GM04503 (cell line): ENCODE measurements around the gene COL25A1.
"Not testable (repeated sequence)": the region's sequence is repeated elsewhere in the genome, so short reads cannot be mapped to it uniquely, and the experiment has no call there.

Experiments
- DNase-seq: peaks from one replicate; pipeline ENCODE4 v3.0.0-alpha.2; 2012; ENCODE audit warnings: low read depth

Gene COL25A1

GRCh38 chr4:108950158-108950915 is 352.1 kb downstream of the COL25A1 start:
- DNase-seq = no peak

DNA sequence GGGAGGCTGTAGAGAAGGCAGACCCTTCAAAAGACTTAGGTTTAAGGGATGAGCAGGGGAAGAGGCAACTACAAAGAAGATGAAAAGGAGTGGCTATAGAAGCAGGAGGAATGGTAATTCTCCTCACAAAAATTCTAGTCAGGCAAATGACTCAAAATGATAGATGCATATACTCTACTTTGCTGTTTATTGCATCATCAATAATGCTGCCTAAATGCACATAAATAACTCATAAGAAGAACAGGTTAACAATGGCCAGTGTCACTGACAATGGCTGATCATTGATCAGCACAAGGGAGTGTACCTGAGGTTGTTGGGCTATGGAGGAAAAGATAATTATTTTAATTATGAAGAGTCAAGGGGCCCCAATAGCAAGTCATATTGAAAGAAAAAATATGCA is 354.9 kb downstream of the COL25A1 start:
- no peak for DNase-seq

- no peak for DNase-seq
Measured at GRCh38 chr4:108946237-108946636, 356.2 kb downstream of the COL25A1 start.

GRCh38 chr4:108943976-108944591 is 358.4 kb downstream of the COL25A1 start:
- no peak for DNase-seq

GRCh38 chr4:108943371-108943770 is 359.1 kb downstream of the COL25A1 start:
- no peak for DNase-seq

DNA sequence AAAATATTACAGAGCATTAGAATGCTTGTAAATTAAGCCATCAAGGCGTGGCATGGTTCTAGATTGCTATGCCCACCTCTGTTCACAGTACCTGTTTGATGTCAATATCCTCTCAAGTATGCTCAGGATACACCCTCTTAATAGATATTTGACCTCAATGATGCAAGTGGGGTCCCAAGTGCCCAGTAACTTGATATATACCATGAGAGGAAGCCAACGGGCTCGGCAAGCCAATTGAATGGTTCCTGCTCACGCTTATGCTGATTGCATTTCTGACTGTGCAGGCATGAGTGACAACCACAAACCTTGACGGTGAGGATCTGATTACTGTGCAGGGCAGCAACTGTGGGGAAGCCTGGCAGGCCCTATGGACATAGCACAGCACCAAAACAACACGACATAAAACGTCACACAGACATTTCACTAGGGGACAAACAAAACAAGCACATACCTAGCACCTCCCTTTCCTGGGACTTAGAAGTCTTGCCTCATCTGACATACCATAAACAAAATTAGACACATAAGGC is 360.5 kb downstream of the COL25A1 start:
- DNase-seq = no peak

DNA sequence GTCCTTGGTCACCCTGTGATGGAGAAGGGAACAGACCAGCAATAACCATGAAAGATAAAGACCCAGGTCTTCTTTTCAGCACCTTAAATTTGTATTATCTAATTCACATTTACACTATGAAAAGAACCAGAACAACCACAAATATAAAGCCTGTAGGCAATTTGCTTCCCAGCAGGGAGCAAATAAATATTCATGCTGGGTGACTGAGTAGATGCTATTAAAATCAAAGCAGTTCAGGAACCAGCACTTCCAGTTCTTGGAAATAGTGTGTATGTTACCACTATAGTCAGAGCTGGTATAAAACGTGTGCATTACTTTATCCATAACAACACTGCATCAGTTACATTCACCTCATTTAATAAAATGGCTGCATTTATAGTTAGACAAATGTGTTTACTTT is 361.8 kb downstream of the COL25A1 start:
- no peak for DNase-seq

GRCh38 chr4:108940149-108940548 is 362.3 kb downstream of the COL25A1 start:
- DNase-seq = no peak

- no peak for DNase-seq
Measured at GRCh38 chr4:108937066-108937465, 365.4 kb downstream of the COL25A1 start.

DNA sequence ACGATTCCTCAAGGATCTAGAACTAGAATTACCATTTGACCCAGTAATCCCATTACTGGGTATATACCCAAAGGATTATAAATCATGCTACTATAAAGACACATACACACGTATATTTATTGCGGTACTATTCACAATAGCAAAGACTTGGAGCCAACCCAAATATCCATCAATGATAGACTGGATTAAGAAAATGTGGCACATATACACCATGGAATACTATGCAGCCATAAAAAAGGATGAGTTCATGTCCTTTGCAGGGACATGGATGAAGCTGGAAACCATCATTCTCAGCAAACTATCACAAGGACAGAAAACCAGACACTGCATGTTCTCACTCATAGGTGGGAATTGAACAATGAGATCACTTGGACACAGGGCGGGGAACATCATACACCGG is 368.5 kb downstream of the COL25A1 start:
- not testable (repeated sequence) for DNase-seq

DNA sequence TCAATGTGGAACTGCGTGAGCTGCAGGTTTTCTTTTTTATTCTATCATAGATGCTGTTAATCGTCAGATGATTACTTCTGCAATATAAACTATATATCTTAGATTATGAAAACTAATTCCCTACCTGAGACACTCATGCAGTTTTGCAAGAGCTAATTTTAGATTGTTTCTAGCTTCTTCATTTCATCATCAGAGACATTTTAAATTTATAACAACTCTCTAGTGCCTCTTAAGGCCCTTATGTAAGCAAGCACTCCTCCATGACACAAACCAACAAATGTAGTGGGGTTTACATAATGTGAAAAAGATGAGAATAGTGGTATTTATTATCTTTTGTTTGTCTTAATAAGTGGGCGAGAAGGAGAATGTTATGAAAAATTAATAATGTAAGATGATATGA is 369.4 kb downstream of the COL25A1 start:
- no peak for DNase-seq

DNA sequence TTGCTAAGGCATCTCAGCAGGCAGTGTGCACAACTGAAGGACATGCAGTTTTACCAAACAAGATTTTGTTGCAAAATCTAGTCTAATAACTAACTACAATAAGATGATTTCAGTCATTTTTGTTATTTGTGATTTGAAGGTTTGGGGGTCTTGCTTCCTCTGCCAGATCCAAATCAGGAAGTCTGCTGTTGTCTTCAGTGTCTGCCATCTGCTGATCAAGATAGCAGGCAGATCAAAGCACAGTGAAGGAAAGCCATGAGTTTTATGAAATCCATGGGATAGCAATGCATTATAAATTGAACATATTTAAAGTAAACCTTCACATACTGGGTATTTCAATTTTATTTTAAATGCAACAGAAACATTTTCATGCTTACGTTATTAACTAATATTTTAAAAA is 370.5 kb downstream of the COL25A1 start:
- no peak for DNase-seq

DNA sequence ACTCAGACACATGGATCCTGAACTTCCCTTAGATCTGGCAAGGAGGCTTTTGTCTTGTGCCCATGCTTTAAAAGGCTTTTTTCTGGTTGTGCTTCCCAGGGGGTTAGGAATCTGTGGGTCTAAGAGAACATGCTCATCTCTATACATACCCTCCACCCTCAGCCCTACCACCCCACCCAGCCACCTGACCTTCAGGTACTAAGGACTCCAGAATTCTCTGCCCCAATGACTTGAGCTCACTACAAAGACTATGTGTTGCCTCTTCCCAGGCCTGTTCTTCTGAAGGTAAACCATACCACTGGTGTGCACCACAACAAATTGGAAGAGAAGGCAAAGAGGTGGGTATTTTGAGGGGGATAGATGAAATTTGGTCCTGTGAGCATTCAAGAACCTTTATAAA is 372.3 kb downstream of the COL25A1 start:
- no peak for DNase-seq

DNA sequence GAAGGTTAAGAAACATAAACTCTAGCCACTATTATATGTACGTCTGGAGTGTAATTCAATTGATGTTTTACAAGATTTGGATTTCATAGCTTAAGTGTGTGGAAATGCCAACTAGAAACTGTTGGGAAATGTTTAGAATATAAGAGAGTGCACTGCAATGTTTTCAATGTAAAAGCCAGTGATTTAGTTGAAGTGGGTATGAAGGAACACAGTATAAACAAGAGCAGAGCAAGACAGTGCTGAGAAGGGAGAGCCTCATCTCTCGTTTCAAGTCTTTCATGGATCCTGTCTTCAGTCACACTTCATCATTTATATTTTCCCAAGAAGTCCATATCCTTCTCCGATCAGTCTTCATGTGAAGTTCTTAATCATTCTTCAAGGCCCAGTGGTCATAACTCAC is 375.7 kb downstream of the COL25A1 start:
- DNase-seq = no peak

- no peak for DNase-seq
Measured at GRCh38 chr4:108926061-108926460, 376.4 kb downstream of the COL25A1 start.

DNA sequence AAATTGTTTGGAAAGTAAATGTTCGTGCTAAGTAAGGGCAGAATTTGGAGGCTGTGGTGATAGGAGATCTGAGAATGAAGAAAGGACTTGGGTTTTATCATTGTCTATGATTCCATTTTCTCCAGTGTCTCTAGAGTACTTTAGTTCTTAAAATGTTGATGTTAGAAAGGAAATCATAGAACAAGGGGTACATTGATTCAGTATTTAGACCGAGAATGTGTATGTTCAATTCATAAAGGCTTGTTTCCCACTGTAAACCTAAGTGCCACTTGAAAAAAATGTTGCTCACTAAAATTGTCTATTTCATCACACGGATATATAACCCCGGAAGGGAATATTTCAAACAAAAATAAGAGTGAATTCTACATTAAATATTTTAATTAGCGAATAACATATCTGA is 380.3 kb downstream of the COL25A1 start:
- no peak for DNase-seq

GRCh38 chr4:108920395-108921087 is 381.9 kb downstream of the COL25A1 start:
- no peak for DNase-seq

- DNase-seq = no peak
Measured at GRCh38 chr4:108919226-108919893, 383.1 kb downstream of the COL25A1 start.

- no peak for DNase-seq
Measured at GRCh38 chr4:108917255-108917654, 385.2 kb downstream of the COL25A1 start.

DNA sequence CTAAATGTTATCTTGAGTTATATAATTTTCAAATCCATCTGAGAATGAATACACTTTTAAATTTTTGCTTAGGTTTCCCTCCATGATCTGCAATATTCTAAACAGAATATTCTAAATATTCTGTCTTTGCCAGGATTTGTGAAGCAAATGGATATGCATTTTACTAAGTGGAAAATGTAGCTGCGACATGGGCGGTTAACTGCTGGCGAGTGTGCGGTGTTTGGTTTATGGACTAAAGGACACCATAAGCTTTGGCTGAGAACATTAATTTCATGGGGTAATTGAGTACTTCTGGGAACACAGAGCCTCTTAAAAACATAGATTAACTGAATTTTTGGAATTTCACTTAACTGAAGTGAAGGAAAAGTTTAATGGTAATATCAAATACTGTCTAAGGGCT is 385.8 kb downstream of the COL25A1 start:
- DNase-seq = no peak

DNA sequence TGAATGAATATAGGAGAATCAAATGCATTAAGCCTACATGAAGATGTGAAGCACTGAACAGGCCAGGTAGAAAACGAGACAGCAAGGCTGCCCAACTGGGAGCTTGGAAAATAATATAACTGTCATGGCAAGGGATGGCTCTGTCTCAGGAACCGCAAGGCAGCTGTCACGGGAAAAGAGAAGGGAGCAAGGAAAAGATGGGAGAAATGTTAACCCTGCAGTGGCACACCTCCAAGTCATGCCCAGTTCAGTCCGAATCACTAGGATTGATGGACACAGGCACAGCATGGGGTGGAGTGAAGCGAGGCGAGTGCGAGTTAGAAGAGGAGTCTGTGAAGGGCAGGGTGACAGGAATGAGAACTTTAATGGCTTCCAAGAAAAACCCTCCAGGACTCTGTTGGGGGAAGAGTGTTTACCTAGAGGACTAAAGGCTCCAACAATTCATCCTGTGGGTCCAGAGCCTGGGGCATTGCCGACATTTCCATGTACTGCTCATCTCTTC is 395.5 kb downstream of the COL25A1 start:
- no peak for DNase-seq

DNA sequence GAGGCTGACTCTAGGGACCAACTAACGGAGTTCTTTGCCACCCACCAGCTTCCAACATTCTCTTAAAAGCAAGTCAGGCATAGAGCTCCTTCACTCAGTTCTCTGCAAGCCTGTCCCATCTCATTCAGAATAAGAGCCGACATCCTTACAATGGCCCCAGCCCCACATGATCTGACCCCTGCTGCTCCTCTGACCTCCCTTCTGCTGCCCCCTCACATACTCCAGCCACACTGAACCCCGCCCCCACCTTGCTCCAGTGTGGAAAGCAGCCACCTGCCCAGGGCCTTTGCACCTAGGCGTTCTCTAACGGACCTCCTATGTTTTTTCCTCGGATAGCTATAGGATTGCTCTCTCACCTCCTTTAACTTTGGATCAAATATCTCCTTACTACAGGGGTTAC is 396.5 kb downstream of the COL25A1 start:
- DNase-seq = no peak
